GM19452 (cell line): Measurements from ENCODE around the gene SRSF5.

Source experiments
- ATAC-seq: cut with Tn5 transposase; IDR thresholded peaks from one replicate; pipeline ENCODE4 v1.9.1; 2021; ENCODE audit not compliant: unreplicated experiment

Gene SRSF5

GRCh38 chr14:69769623-69770022, 2.7 kb downstream of the SRSF5 start:
- no peak for ATAC-seq

GRCh38 chr14:69770559-69770958, 3.6 kb downstream of the SRSF5 start:
- no peak for ATAC-seq

- ATAC-seq: no peak
Measured at GRCh38 chr14:69771136-69771535, 4.2 kb downstream of the SRSF5 start.

- no peak for ATAC-seq
Measured at GRCh38 chr14:69772082-69773017, 5.4 kb downstream of the SRSF5 start.

GRCh38 chr14:69773571-69774276, 6.8 kb downstream of the SRSF5 start:
- ATAC-seq: no peak

GRCh38 chr14:69775012-69775411, 8.1 kb downstream of the SRSF5 start:
- no peak for ATAC-seq

- no peak for ATAC-seq
Measured at GRCh38 chr14:69776875-69777453, 10.0 kb downstream of the SRSF5 start.

GRCh38 chr14:69779088-69779487, 12.1 kb downstream of the SRSF5 start:
- no peak for ATAC-seq

GRCh38 chr14:69780092-69780491, 13.2 kb downstream of the SRSF5 start:
- no peak for ATAC-seq

- ATAC-seq: no peak
Measured at GRCh38 chr14:69780952-69781351, 14.0 kb downstream of the SRSF5 start.

- ATAC-seq: no peak
Measured at GRCh38 chr14:69784942-69785341, 18.0 kb downstream of the SRSF5 start.

GRCh38 chr14:69786603-69787002, 19.7 kb downstream of the SRSF5 start:
- ATAC-seq: no peak

GRCh38 chr14:69789118-69789640, 22.2 kb downstream of the SRSF5 start:
- no peak for ATAC-seq

- no peak for ATAC-seq
Measured at GRCh38 chr14:69792887-69793421, 26.0 kb downstream of the SRSF5 start.

GRCh38 chr14:69794791-69795190, 27.8 kb downstream of the SRSF5 start:
- ATAC-seq: no peak

GRCh38 chr14:69795691-69796090, 28.7 kb downstream of the SRSF5 start:
- ATAC-seq: no peak

- no peak for ATAC-seq
Measured at GRCh38 chr14:69796797-69797500, 30.0 kb downstream of the SRSF5 start, which contains the start of gene SLC10A1. SLC10A1 (minus strand) TSS chr14:69797241; CDS start chr14:69797155, 86 bp downstream.

- ATAC-seq: no peak
Measured at GRCh38 chr14:69797573-69798338, 30.8 kb downstream of the SRSF5 start.

- no peak for ATAC-seq
Measured at GRCh38 chr14:69798339-69798735, 31.4 kb downstream of the SRSF5 start.

- ATAC-seq: no peak
Measured at GRCh38 chr14:69803753-69804152, 36.8 kb downstream of the SRSF5 start.
